DMS53 treated with DMSO at 0.1 percent for 48 hours (cell line): Measurements from ENCODE around the gene CST8.

ENCODE experiments used
- DNase-seq: peaks from one replicate; lab custom pipeline; 2025; ENCODE audit not compliant: unreplicated experiment; lab: John Stamatoyannopoulos, UW

Gene CST8

GRCh38 chr20:23519556-23519955 lies 28.6 kb downstream of the CST8 start:
- no peak for DNase-seq

- peak; percentile 29 for DNase-seq
Observed at GRCh38 chr20:23520185-23520584, 29.3 kb downstream of the CST8 start.

- DNase-seq, result no peak
Observed at GRCh38 chr20:23524146-23524545, 33.2 kb downstream of the CST8 start.

DNA sequence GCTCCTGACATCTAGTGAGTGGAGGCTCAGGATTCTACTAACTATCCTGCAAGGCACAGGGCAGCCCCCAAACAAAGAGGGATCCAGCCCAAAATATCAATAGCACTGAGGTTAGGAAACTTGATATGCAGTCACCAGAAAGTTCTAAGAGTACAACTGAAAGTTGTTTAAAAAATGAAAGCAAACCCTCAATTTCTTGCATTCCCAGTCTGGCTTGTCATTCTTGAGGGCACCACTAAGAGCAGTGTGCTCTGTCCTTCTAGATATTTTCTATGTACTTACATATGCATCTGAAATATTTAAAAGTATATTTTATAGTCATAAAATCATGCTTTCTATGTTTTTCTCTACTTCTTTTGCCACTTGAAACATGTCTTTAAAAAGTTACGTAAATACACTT lies 35.9 kb downstream of the CST8 start:
- DNase-seq, result no peak

- peak; percentile 2 for DNase-seq
Observed at GRCh38 chr20:23528867-23529431, 38.0 kb downstream of the CST8 start.

- DNase-seq, result no peak
Observed at GRCh38 chr20:23530937-23531567, 40.1 kb downstream of the CST8 start.

- no peak for DNase-seq
Observed at GRCh38 chr20:23532533-23532932, 41.6 kb downstream of the CST8 start.

- no peak for DNase-seq
Observed at GRCh38 chr20:23533161-23533560, 42.2 kb downstream of the CST8 start.

- no peak for DNase-seq
Observed at GRCh38 chr20:23534801-23535593, 44.1 kb downstream of the CST8 start.

GRCh38 chr20:23536328-23536974 lies 45.5 kb downstream of the CST8 start:
- no peak for DNase-seq

DNA sequence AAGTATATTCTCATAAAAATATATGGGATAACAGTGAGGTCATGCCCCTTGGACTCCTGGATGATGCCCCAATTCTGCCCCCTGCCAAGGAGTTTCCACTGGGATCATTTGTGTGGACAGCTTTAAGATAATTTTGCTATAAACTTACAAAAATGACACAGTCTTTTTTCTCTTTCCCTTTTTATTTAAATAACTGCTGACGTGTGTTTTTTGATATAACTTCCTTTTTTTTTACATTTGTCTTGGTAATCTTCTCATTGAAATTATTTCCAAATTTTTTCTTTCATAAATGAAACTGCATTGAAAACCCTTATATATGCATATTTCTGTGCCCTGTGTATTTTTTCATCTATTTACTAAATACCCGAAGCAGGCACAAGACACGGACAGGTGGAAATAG lies 46.1 kb downstream of the CST8 start:
- DNase-seq, result no peak

DNA sequence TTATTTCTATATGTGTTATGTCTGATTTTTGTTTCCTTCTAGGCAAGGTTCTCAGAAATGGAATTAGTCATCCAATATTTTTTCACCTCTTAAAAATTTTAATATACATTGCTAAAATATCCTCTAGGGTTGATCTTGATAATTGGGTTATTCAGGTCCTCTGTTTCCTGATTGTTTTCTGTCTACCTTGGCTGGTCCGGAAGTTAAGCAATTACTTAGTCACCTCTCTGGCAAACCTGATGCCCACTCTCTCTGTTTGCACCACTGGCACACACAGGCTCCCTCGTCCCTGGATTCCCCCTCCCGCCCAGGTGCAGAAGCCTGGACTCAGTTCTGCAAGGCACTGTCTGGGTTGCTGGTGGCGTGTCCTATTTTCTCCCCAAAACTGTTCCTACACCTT lies 49.7 kb downstream of the CST8 start:
- no peak for DNase-seq

DNA sequence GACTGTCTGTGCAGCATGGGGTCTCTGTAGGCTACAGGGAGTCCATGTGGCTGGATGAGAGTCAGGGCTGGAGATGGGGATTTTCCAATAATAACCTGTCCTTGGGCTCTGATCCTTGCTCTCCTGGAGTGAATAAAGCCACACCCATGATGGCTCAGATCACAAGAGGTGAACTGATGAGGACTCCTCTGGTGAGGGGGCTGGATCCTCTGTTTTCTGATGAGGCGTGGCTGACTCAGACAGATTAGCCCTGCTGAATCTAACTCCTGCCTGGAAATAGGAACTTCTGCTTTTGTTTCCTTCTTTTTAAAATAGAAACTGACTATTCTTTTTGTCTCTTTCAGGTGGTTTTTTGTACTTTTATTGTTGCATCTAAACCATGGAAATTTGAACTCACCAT lies 50.4 kb downstream of the CST8 start:
- no peak for DNase-seq

DNA sequence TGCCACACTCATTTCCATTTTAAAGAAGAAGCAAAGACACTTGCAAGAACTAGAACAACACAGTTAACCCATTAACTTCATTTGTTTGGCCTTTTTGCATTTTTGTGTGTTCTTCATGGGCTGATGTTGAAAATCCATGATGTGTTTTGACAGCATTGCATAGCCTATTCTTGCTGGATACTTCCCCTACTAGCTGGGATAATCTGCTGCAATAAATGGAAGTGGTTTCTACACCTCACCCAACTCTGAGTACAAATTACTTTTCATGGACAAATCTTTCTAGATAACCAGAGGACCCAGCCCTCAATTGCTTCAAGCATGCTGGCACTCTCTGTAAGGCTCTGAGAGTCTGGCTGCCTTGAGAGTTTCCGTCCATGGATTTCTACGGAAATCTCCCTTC lies 50.9 kb downstream of the CST8 start:
- DNase-seq, result no peak

GRCh38 chr20:23542801-23543200 lies 51.9 kb downstream of the CST8 start:
- no peak for DNase-seq

- DNase-seq, result no peak
Observed at GRCh38 chr20:23544133-23544532, 53.2 kb downstream of the CST8 start.
